Naive thymus-derived CD4-positive, alpha-beta T cell (primary cell): ENCODE results near the gene FRS3. TPM values are rescaled to one million over a fixed set of nuclear protein-coding genes. Genes with fewer than 3 reads are reported as not detected.

Experiments
- ATAC-seq: fragments of 150-1000 bp; cut with Tn5 transposase; 2 replicates; pipeline ENCODE4 v1.10.0; 2021; ENCODE audit warnings: mild to moderate bottlenecking, moderate library complexity
- CTCF ChIA-PET: fragments of 350-600 bp; sonication (Branson Sonifier 250); formaldehyde crosslinking; loops from one replicate; lab custom pipeline; 2021; ENCODE audit warnings: antibody characterized with exemption; lab: Charles Lee
- POLR2A ChIA-PET: fragments of 350-600 bp; sonication (Branson Sonifier 250); formaldehyde crosslinking; loops from one replicate; lab custom pipeline; 2021; ENCODE audit warnings: antibody characterized with exemption, inconsistent platforms; lab: Charles Lee
- DNase-seq, 9 donors: peaks; one replicate each; pipeline versions ENCODE4 v3.0.0 to v3.0.0-alpha.2; 2020 to 2022; ENCODE audit warnings: mixed read lengths in 1 of 9
- H3K27ac ChIP-seq: one replicate; pipeline ENCODE4 v1.7.0; 2013; ENCODE audit warnings: mild to moderate bottlenecking, low read depth, low read length, moderate library complexity
- H3K27me3 ChIP-seq, 2 donors: one replicate each; pipeline ENCODE4 v1.7.0; 2013; ENCODE audit warnings: low read length in 2 of 2, mild to moderate bottlenecking in 2 of 2, moderate library complexity in 2 of 2; ENCODE audit not compliant: control insufficient read depth in 2 of 2, insufficient read depth in 2 of 2
- H3K36me3 ChIP-seq, 3 experiments: 1 replicate in 2 of 3; 2 replicates in 1 of 3; pipeline ENCODE4 v1.7.0; 2013; ENCODE audit warnings: low read length in 3 of 3, mild to moderate bottlenecking in 3 of 3, moderate library complexity in 1 of 3; ENCODE audit not compliant: insufficient read depth in 3 of 3, control insufficient read depth in 2 of 3
- H3K4me1 ChIP-seq, 2 donors: one replicate each; pipeline ENCODE4 v1.7.0; 2013; ENCODE audit warnings: low read length in 2 of 2, mild to moderate bottlenecking in 2 of 2, moderate library complexity in 1 of 2; ENCODE audit not compliant: control insufficient read depth in 2 of 2, insufficient read depth in 2 of 2
- H3K4me3 ChIP-seq: 2 replicates; pipeline ENCODE4 v1.7.0; 2013; ENCODE audit warnings: mild to moderate bottlenecking, low read length
- H3K9me3 ChIP-seq, 3 experiments: 1 replicate in 2 of 3; 2 replicates in 1 of 3; pipeline ENCODE4 v1.7.0; 2013; ENCODE audit warnings: low read length in 3 of 3; ENCODE audit not compliant: control insufficient read depth in 2 of 3
- H3K27ac Mint-ChIP-seq, 9 donors: one replicate each; pipeline ENCODE4 v1.8.0; 2020 to 2022; ENCODE audit warnings: mixed read lengths in 9 of 9, mild to moderate bottlenecking in 8 of 9, moderate library complexity in 5 of 9, inconsistent platforms in 2 of 9
- H3K27me3 Mint-ChIP-seq, 5 donors: one replicate each; pipeline ENCODE4 v1.8.0; 2021 to 2022; ENCODE audit warnings: mixed read lengths in 5 of 5, mild to moderate bottlenecking in 1 of 5
- H3K36me3 Mint-ChIP-seq, 5 donors: one replicate each; pipeline ENCODE4 v1.8.0; 2020 to 2022; ENCODE audit warnings: mixed read lengths in 5 of 5, mild to moderate bottlenecking in 3 of 5, inconsistent platforms in 1 of 5
- H3K4me1 Mint-ChIP-seq, 7 donors: one replicate each; pipeline ENCODE4 v1.8.0; 2020 to 2022; ENCODE audit warnings: mixed read lengths in 7 of 7, mild to moderate bottlenecking in 3 of 7, inconsistent platforms in 1 of 7
- H3K4me3 Mint-ChIP-seq, 10 donors: one replicate each; pipeline ENCODE4 v1.8.0; 2020 to 2022; ENCODE audit warnings: mild to moderate bottlenecking in 10 of 10, mixed read lengths in 10 of 10, moderate library complexity in 6 of 10, inconsistent platforms in 2 of 10
- H3K9me3 Mint-ChIP-seq, 11 donors: one replicate each; pipeline ENCODE4 v1.8.0; 2020 to 2022; ENCODE audit warnings: mixed read lengths in 11 of 11, mild to moderate bottlenecking in 4 of 11, inconsistent platforms in 1 of 11, moderate library complexity in 1 of 11
- intact Hi-C, 2 donors: fragments of 100-400 bp; cut with micrococcal nuclease; formaldehyde crosslinking; loops; one replicate each; pipeline ENCODE4 v1.15.1; 2023
- polyA plus RNA-seq, 2 donors: library from polyadenylated mRNA; unstranded; fragments of 300-500 nt; fragmentation: Illumina TruSeq; gene quantifications; one replicate each; pipeline ENCODE4 v1.2.3, GENCODE V29; 2021
- total RNA-seq, 6 experiments: library from RNA in 5 of 6; stranded (reverse) in 5 of 6; gene quantifications; 1 replicate in 5 of 6; 2 replicates in 1 of 6; pipeline ENCODE4 v1.2.3 and lab custom pipeline; 2021 to 2026

Gene FRS3
- total and polyA plus RNA-seq, 7 experiments from 2014 or later = 1.9 to 10.6 (median 5.5) TPM

DNA sequence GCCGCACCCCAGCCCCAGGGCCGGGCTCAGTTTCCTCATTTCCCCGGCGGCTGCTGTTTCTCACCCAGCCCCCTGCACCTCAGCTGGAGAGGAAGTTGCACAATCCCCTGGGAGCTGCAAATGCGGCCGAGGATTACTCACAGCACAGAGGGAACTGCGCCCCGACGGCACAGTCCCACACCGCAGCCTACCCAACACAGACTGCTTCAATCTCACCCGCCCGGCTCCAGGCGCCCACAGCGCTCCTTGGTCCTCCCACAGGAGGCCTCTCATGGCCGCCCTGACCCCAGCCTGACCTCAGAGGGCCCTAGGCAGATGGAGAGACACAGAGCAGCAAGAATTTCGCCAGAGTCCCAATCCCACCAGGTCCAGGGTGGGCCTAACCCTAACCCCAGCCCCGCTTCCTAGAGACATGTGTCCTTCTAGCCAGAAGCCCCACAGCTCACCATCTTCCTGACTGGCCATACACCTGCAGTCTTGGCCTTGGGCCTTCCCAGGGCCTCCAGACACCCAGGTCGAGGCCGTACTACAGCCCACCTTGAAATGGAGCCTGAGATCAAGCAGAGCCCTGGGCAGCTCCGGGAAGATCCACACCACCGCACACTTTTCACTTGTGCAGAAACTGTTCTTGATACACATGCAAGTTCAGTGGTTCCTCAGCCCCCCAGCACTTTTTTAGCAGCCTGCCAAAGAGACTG lies 56.0 kb downstream of the FRS3 start:
- Histone ChIP-seq H3K27ac (no peak overlapping the region), H3K4me3 (no peak overlapping the region), H3K9me3 (no peaks in the 10 kb centered on the region), H3K36me3 (no peaks in the 10 kb centered on the region), H3K4me1 (no peaks in the 10 kb centered on the region), H3K27me3 (no peaks in the 10 kb centered on the region)
- intact Hi-C loops = no loop called here
- Mint-ChIP-seq H3K9me3 (peaks cover 0 to 1% (median 0%) of the 10 kb centered on the region in 11 donors), H3K27me3 (no peaks in the 10 kb centered on the region), H3K4me1 (peaks cover 7 to 35% (median 14%) of the 10 kb centered on the region in 7 donors), H3K36me3 (no peaks in the 10 kb centered on the region), H3K27ac (no peak overlapping the region), H3K4me3 (no peak overlapping the region)
- ChIA-PET CTCF (interaction anchor here (0.6 kb wide), 1 partner anchor 1738 kb away, joined by 4 read pairs; no protein-coding TSS in a partner anchor), POLR2A (no interaction called here)
- peak in 1 of 9 donors; percentile 20 for DNase-seq
- ATAC-seq = peak; percentile 91

DNA sequence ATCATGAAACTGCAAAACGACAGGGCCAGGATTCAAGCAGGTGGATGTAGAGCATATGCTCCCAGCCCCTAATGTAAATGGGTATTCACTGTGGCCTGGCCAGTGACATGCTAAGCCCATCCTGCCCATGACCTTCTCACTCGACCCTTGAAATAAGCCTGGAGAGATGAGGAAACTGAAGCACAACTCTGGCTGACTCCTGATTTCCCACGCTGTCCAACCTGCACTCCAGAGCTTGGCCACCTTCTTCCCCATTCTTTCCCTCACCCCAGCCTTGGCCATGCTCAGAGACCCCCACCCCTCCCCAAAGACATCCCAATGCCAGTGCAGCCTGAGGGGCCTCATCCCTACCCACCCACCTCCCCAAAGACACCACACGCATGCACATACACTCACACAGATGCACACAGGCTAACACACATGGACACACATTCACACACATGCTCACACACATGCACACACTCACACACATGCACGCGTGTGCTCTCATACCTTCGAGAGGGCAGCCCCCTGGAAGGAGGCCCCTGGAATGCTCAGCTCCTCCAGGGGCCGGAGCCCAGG lies 56.7 kb downstream of the FRS3 start:
- H3K4me1 ChIP-seq = no peaks in the 10 kb centered on the region
- H3K27ac Mint-ChIP-seq = no peak overlapping the region
- intact Hi-C loops = no loop called here
- no peaks in the 10 kb centered on the region for H3K27me3 ChIP-seq
- H3K4me3 ChIP-seq = no peak overlapping the region
- H3K27me3 Mint-ChIP-seq = no peaks in the 10 kb centered on the region
- no peaks in the 10 kb centered on the region for H3K9me3 ChIP-seq
- peaks cover 0 to 1% (median 0%) of the 10 kb centered on the region in 11 donors for H3K9me3 Mint-ChIP-seq
- ATAC-seq (no peak), DNase-seq (no peak)
- H3K4me3 Mint-ChIP-seq = no peak overlapping the region
- no peak overlapping the region for H3K27ac ChIP-seq
- ChIA-PET CTCF (interaction anchor here (0.6 to 1.0 kb wide), 2 partner anchors 11 to 1738 kb away, joined by 3 to 4 read pairs; no protein-coding TSS in a partner anchor), POLR2A (no interaction called here)
- no peaks in the 10 kb centered on the region for H3K36me3 Mint-ChIP-seq
- peaks cover 7 to 33% (median 14%) of the 10 kb centered on the region in 7 donors for H3K4me1 Mint-ChIP-seq
- H3K36me3 ChIP-seq = no peaks in the 10 kb centered on the region

DNA sequence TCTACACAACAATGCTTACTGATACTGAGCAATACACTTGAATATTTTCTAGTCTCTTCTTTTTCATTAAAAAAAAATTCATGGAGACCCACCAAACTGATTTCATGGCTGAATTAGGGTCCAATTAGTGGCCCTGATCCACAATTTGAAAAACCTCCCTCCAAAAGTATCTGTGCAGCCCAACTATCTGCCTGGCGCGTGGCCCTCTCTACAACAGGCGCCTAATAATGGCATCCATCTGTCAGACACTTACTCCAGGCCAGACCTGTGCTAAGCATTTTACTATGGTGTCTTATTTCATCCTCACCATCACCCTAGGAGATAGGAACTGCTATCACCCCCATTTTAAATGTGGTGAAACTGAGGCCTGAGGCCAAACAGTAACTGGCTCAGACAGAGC lies 58.3 kb downstream of the FRS3 start:
- no peaks in the 10 kb centered on the region for H3K36me3 Mint-ChIP-seq
- H3K27me3 Mint-ChIP-seq = no peaks in the 10 kb centered on the region
- ATAC-seq = no peak
- ChIA-PET POLR2A (interaction anchor here (1.2 kb wide), 1 partner anchor 13 kb away, joined by 4 read pairs; no protein-coding TSS in a partner anchor), CTCF (no interaction called here)
- intact Hi-C loops = no loop called here
- Histone ChIP-seq H3K4me3 (no peak overlapping the region), H3K27ac (no peak overlapping the region), H3K9me3 (no peaks in the 10 kb centered on the region), H3K27me3 (no peaks in the 10 kb centered on the region), H3K4me1 (no peaks in the 10 kb centered on the region), H3K36me3 (no peaks in the 10 kb centered on the region)
- H3K4me1 Mint-ChIP-seq = peaks cover 4 to 37% (median 13%) of the 10 kb centered on the region in 7 donors
- H3K4me3 Mint-ChIP-seq = no peak overlapping the region
- no peak for DNase-seq
- H3K9me3 Mint-ChIP-seq = peaks cover 0 to 1% (median 0%) of the 10 kb centered on the region in 11 donors
- no peak overlapping the region for H3K27ac Mint-ChIP-seq

DNA sequence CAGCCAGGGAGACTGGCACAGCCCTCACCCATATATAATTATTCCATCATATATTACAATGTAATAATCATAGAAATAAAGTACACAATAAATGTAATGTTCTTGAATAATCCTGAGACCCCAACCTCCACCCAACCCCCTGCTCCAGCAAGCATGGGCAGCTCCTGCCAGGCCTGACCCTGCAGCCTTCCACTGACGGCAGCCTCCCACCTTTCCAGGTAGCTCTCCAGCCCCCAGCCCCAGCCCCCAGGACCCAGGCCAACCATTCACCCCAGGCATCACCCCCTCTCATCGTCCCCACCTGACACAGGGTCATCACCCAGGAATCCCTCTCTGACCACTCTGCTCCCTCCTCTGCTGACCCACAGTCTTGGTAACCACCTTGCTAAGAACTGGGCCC lies 58.9 kb downstream of the FRS3 start:
- Mint-ChIP-seq H3K27me3 (no peaks in the 10 kb centered on the region), H3K4me3 (no peak overlapping the region), H3K27ac (no peak overlapping the region), H3K36me3 (peaks cover 0 to 2% (median 0%) of the 10 kb centered on the region in 5 donors), H3K9me3 (peaks cover 0 to 1% (median 0%) of the 10 kb centered on the region in 11 donors), H3K4me1 (peaks cover 7 to 41% (median 19%) of the 10 kb centered on the region in 7 donors)
- no peak for ATAC-seq
- Histone ChIP-seq H3K9me3 (no peaks in the 10 kb centered on the region), H3K4me1 (no peaks in the 10 kb centered on the region), H3K27ac (no peak overlapping the region), H3K36me3 (no peaks in the 10 kb centered on the region), H3K27me3 (no peaks in the 10 kb centered on the region), H3K4me3 (no peak overlapping the region)
- DNase-seq = no peak
- POLR2A ChIA-PET = interaction anchor here (0.6 kb wide), 1 partner anchor 560 kb away, joined by 3 read pairs; no protein-coding TSS in a partner anchor
- CTCF ChIA-PET = no interaction called here
- intact Hi-C loops = no loop called here

DNA sequence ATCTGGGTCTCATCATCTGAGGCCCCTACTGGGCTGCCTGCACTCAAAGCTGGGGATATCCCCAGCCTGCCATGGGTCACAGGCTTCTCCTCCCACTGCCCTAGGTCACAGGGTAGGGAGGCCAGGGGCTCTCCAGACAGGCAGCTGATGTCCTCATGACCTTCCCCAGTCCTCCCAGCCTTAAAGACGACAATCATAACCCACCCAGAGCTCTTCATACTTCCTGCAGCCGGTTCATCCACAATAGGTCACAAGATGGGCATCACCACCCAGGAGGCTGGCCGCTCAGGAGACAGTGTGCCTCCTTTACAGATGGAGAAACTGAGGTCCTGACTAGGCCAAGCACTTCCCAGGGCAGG lies 59.5 kb downstream of the FRS3 start:
- no peaks in the 10 kb centered on the region for H3K27me3 Mint-ChIP-seq
- Histone ChIP-seq H3K27me3 (no peaks in the 10 kb centered on the region), H3K4me3 (no peak overlapping the region), H3K9me3 (no peaks in the 10 kb centered on the region), H3K27ac (no peak overlapping the region), H3K36me3 (no peaks in the 10 kb centered on the region), H3K4me1 (no peaks in the 10 kb centered on the region)
- H3K4me1 Mint-ChIP-seq = peaks cover 5 to 40% (median 22%) of the 10 kb centered on the region in 7 donors
- no peak for ATAC-seq
- peaks cover 0 to 4% (median 0%) of the 10 kb centered on the region in 5 donors for H3K36me3 Mint-ChIP-seq
- intact Hi-C loops = no loop called here
- no peak overlapping the region for H3K27ac Mint-ChIP-seq
- H3K9me3 Mint-ChIP-seq = peaks cover 0 to 1% (median 0%) of the 10 kb centered on the region in 11 donors
- H3K4me3 Mint-ChIP-seq = no peak overlapping the region
- no peak for DNase-seq
- ChIA-PET POLR2A (interaction anchor here (0.6 kb wide), 1 partner anchor 560 kb away, joined by 3 read pairs; no protein-coding TSS in a partner anchor), CTCF (interaction anchor here (1.1 kb wide), 2 partner anchors 14 to 16 kb away, joined by 3 read pairs; no protein-coding TSS in a partner anchor)
